Hepatocyte (in vitro differentiated cells): ENCODE results near the gene GULP1.

Experiments used
- CTCF ChIP-seq: fragments of 200-600 bp; sonication (generic); IDR thresholded peaks from 2 replicates; pipeline ENCODE4 v1.5.1; 2016; ENCODE audit warnings: antibody characterized with exemption, mild to moderate bottlenecking; ENCODE audit not compliant: poor library complexity
- EZH2 ChIP-seq: fragments of 200-600 bp; sonication (generic); IDR thresholded peaks from 2 replicates; pipeline ENCODE4 v1.6.1; 2016; ENCODE audit warnings: antibody characterized with exemption, mild to moderate bottlenecking, borderline replicate concordance
- EZH2phosphoT487 ChIP-seq: fragments of 200-600 bp; sonication (generic); IDR thresholded peaks from one replicate; pipeline ENCODE4 v1.6.1; 2018; ENCODE audit warnings: antibody characterized with exemption, mild to moderate bottlenecking, low read depth, moderate library complexity; ENCODE audit not compliant: unreplicated experiment, severe bottlenecking

- TF ChIP-seq EZH2phosphoT487 = no peak
- no peak for TF ChIP-seq CTCF
- TF ChIP-seq EZH2 = no peak
These were observed 13.1 kb upstream of the GULP1 start for GRCh38 chr2:188278388-188279092.
